Measurements from ENCODE around the gene ODAM.

GRCh38 chr4:70197842-70198241 lies 2.3 kb downstream of the ODAM start:
- TF ChIP-seq EZH2phosphoT487 (IDR thresholded peaks at IDR 0.05; ENCODE audit: insufficient read depth, low read depth) (no peak), EZH2 (IDR thresholded peaks at IDR 0.05; ENCODE audit: insufficient read depth, poor library complexity, severe bottlenecking) (no peak)

All from GM23248 (cell line).